Lower lobe of right lung (tissue), 2 donors: Measurements from ENCODE around the gene SIAH1. TPM values are rescaled to one million over a fixed set of nuclear protein-coding genes. Genes with fewer than 3 reads are reported as not detected.
A peak's percentile ranks its signal among the peaks of the same experiment; 100 is the strongest.
"Not testable (repeated sequence)": the region's sequence is repeated elsewhere in the genome, so short reads cannot be mapped to it uniquely, and the experiment has no call there.

Experiments used
- ATAC-seq, 2 donors: fragments of 200-7000 bp; cut with Tn5 transposase; one replicate each; pipeline ENCODE4 v1.9.1; 2020 to 2022; ENCODE audit warnings: mild to moderate bottlenecking in 2 of 2, moderate library complexity in 2 of 2
- DNase-seq: peaks from one replicate; pipeline ENCODE4 v3.0.0-alpha.2; 2020
- H3K27ac ChIP-seq: fragments of 200-600 bp; one replicate; pipeline ENCODE4 v1.8.0; 2022
- H3K27me3 ChIP-seq: fragments of 200-600 bp; one replicate; pipeline ENCODE4 v1.8.0; 2022; ENCODE audit warnings: low read depth
- H3K36me3 ChIP-seq: fragments of 200-600 bp; one replicate; pipeline ENCODE4 v1.8.0; 2022; ENCODE audit warnings: mild to moderate bottlenecking
- H3K4me1 ChIP-seq: fragments of 200-600 bp; one replicate; pipeline ENCODE4 v1.8.0; 2022
- H3K4me3 ChIP-seq: fragments of 200-600 bp; one replicate; pipeline ENCODE4 v1.8.0; 2022; ENCODE audit warnings: mild to moderate bottlenecking
- H3K9me3 ChIP-seq: fragments of 200-600 bp; one replicate; pipeline ENCODE4 v1.8.0; 2022
- CTCF ChIP-seq: fragments of 200-600 bp; IDR thresholded peaks from one replicate; pipeline ENCODE4 v1.8.0; 2022; ENCODE audit warnings: antibody characterized with exemption, mild to moderate bottlenecking
- intact Hi-C: fragments of 100-400 bp; cut with DNase I; formaldehyde crosslinking; loops from one replicate; pipeline ENCODE4 v1.11.0; 2022
- total RNA-seq: library from RNA; stranded (reverse); fragmentation: NEBNext Ultra II Directional; extraction: Animal tissue kit (Norgen Biotek cat#: 25700); gene quantifications from one replicate; pipeline ENCODE4 v1.2.1, GENCODE V29; 2021
- donor health status: DM: no; HTN: yes; CAD: no; lungs with severe emphysema.

Gene SIAH1
- total RNA-seq, 1 donor from 2014 or later = 24.4 TPM

GRCh38 chr16:48413272-48413671 is 28.1 kb upstream of the SIAH1 start:
- no peak for TF ChIP-seq CTCF
- Histone ChIP-seq H3K4me1 (peaks cover 8% of the 10 kb centered on the region), H3K27me3 (no peaks in the 10 kb centered on the region), H3K9me3 (no peaks in the 10 kb centered on the region), H3K36me3 (no peaks in the 10 kb centered on the region), H3K27ac (no peak overlapping the region), H3K4me3 (no peak overlapping the region)
- no peak for ATAC-seq
- no peak for DNase-seq
- intact Hi-C loops = no loop called here

- no peak overlapping the region for H3K4me3 ChIP-seq
- ATAC-seq (peak; percentile 77 to 78), DNase-seq (peak; percentile 49)
- H3K27me3 ChIP-seq = no peaks in the 10 kb centered on the region
- no peaks in the 10 kb centered on the region for H3K36me3 ChIP-seq
- H3K4me1 ChIP-seq = peaks cover 8% of the 10 kb centered on the region
- no peak for TF ChIP-seq CTCF
- no peaks in the 10 kb centered on the region for H3K9me3 ChIP-seq
- H3K27ac ChIP-seq = no peak overlapping the region
- intact Hi-C loops = no loop called here
Observed at GRCh38 chr16:48409839-48410632, 24.8 kb upstream of the SIAH1 start.

GRCh38 chr16:48408688-48409087 is 23.5 kb upstream of the SIAH1 start:
- Histone ChIP-seq H3K9me3 (no peaks in the 10 kb centered on the region), H3K27me3 (no peaks in the 10 kb centered on the region), H3K4me1 (peaks cover 8% of the 10 kb centered on the region), H3K36me3 (no peaks in the 10 kb centered on the region), H3K4me3 (no peak overlapping the region), H3K27ac (no peak overlapping the region)
- DNase-seq (peak; percentile 57), ATAC-seq (peak in 1 of 2 donors; percentile 36)
- intact Hi-C loops = no loop called here
- TF ChIP-seq CTCF = no peak

GRCh38 chr16:48405907-48406306 is 20.7 kb upstream of the SIAH1 start:
- DNase-seq (no peak), ATAC-seq (no peak)
- intact Hi-C loops = no loop called here

GRCh38 chr16:48405153-48405552 is 19.9 kb upstream of the SIAH1 start:
- H3K4me1 ChIP-seq = peaks cover 5% of the 10 kb centered on the region
- ATAC-seq = no peak
- TF ChIP-seq CTCF = no peak
- H3K9me3 ChIP-seq = no peaks in the 10 kb centered on the region
- H3K4me3 ChIP-seq = no peak overlapping the region
- no peak for DNase-seq
- intact Hi-C loops = no loop called here
- no peak overlapping the region for H3K27ac ChIP-seq
- H3K36me3 ChIP-seq = no peaks in the 10 kb centered on the region
- no peaks in the 10 kb centered on the region for H3K27me3 ChIP-seq

More at GRCh38 chr16:48405907-48406306, 20.7 kb upstream of the SIAH1 start:
- Histone ChIP-seq H3K4me3 (no peak overlapping the region), H3K36me3 (no peaks in the 10 kb centered on the region), H3K9me3 (no peaks in the 10 kb centered on the region), H3K27ac (no peak overlapping the region), H3K27me3 (no peaks in the 10 kb centered on the region), H3K4me1 (peaks cover 8% of the 10 kb centered on the region)
- no peak for TF ChIP-seq CTCF

GRCh38 chr16:48402547-48402946 is 17.3 kb upstream of the SIAH1 start:
- H3K4me3 ChIP-seq, ATAC-seq, intact Hi-C loops, H3K27ac ChIP-seq, H3K4me1 ChIP-seq, H3K27me3 ChIP-seq, H3K36me3 ChIP-seq, H3K9me3 ChIP-seq, DNase-seq: not testable (repeated sequence)
